Suppressor macrophage (primary cell): ENCODE results near the gene RHEX.

Source experiments
- DNase-seq, 4 experiments: peaks; one replicate each; pipeline ENCODE4 v3.0.0-alpha.2; 2020 to 2022

Gene RHEX

GRCh38 chr1:206098242-206098919, 45.4 kb downstream of the RHEX start:
- peak in 3 of 4 experiments; percentile 27 to 44 (median 29) for DNase-seq

- DNase-seq, result peak in 2 of 4 experiments; percentile 24 to 31
These were observed 47.3 kb downstream of the RHEX start for GRCh38 chr1:206100226-206100815.

GRCh38 chr1:206101351-206102045, 48.5 kb downstream of the RHEX start:
- peak in 1 of 4 experiments; percentile 16 for DNase-seq

GRCh38 chr1:206102292-206102936, 49.4 kb downstream of the RHEX start:
- peak; percentile 61 to 89 (median 76) for DNase-seq

GRCh38 chr1:206103979-206104378, 51.0 kb downstream of the RHEX start:
- DNase-seq, result no peak

GRCh38 chr1:206105464-206105995, 52.6 kb downstream of the RHEX start:
- peak; percentile 21 to 65 (median 50) for DNase-seq

- DNase-seq, result peak; percentile 88 to 92 (median 92)
These were observed 53.6 kb downstream of the RHEX start for GRCh38 chr1:206106328-206107167.

GRCh38 chr1:206107168-206107544, 54.2 kb downstream of the RHEX start:
- no peak for DNase-seq

- DNase-seq, result no peak
These were observed 55.7 kb downstream of the RHEX start for GRCh38 chr1:206108635-206109034.

- no peak for DNase-seq
These were observed 56.7 kb downstream of the RHEX start for GRCh38 chr1:206109718-206110117.

GRCh38 chr1:206110161-206110560, 57.2 kb downstream of the RHEX start:
- DNase-seq, result no peak

- no peak for DNase-seq
These were observed 57.8 kb downstream of the RHEX start for GRCh38 chr1:206110820-206111219.

GRCh38 chr1:206111271-206111927, 58.4 kb downstream of the RHEX start:
- no peak for DNase-seq

- DNase-seq, result no peak
These were observed 59.8 kb downstream of the RHEX start for GRCh38 chr1:206112600-206113301.

GRCh38 chr1:206114692-206115640, 62.0 kb downstream of the RHEX start:
- peak; percentile 25 to 60 (median 51) for DNase-seq

- DNase-seq, result no peak
These were observed 62.8 kb downstream of the RHEX start for GRCh38 chr1:206115791-206116190.

GRCh38 chr1:206116191-206116872, 63.4 kb downstream of the RHEX start:
- DNase-seq, result no peak

- DNase-seq, result no peak
These were observed 63.8 kb downstream of the RHEX start for GRCh38 chr1:206116873-206117150.
